Islet of Langerhans (tissue), 1 donor: ENCODE results near the gene TRMT44.
"Not testable (repeated sequence)": the region's sequence is repeated elsewhere in the genome, so short reads cannot be mapped to it uniquely, and the experiment has no call there.

Experiments used
- FAIRE-seq: peaks from one replicate; lab custom pipeline; 2011; peaks lifted over from hg19 to GRCh38; lab: Jason Lieb, UNC

TRMT44 gene

DNA sequence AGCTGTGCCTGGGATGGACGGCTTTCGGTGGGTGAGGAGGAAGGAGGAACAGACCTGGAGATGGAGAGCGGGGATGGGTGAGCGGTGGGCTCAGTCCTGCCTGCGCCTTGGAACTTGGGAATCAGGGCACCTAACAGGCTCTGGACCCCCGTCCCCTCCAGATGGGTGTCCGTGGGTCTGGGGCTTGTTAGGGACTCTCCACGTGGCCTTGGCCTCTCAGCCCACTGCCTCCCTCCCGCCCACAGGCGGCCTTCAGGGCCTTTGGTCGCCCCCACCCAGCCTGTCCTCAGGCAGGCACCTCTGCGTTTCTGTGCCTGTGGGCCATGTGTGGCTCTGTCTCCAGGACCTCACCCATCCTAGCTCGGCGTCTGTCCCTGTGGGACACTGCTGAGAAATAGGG lies 29.0 kb downstream of the TRMT44 start:
- FAIRE-seq, result no peak

DNA sequence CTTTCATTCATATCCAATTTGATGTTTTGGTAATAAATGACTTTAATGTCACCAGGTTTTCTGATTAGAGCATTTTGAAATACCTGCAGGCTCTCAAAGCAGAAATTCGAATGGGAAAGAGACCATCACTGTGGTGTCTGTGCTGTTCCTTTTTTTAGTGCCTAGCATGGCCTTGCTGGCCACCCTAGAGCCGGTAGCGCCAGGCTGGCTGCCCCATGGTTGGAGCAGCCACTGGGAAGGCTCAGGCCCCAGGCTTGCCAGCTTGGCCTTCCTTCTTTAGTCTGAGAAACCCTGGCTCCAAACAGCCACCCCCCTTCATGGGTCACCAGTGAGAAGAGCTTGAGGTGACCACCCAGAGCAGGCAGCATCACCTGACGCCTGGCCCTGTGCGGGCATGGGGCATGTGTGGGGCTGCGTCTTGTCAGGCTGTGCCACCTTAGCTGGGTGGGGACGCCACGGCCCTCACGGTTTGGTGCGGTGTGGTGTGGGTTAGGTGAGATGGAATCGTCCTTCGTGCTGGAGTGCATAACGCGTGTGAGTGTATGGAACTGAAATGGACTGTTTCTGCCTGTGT lies 30.0 kb downstream of the TRMT44 start:
- no peak for FAIRE-seq

DNA sequence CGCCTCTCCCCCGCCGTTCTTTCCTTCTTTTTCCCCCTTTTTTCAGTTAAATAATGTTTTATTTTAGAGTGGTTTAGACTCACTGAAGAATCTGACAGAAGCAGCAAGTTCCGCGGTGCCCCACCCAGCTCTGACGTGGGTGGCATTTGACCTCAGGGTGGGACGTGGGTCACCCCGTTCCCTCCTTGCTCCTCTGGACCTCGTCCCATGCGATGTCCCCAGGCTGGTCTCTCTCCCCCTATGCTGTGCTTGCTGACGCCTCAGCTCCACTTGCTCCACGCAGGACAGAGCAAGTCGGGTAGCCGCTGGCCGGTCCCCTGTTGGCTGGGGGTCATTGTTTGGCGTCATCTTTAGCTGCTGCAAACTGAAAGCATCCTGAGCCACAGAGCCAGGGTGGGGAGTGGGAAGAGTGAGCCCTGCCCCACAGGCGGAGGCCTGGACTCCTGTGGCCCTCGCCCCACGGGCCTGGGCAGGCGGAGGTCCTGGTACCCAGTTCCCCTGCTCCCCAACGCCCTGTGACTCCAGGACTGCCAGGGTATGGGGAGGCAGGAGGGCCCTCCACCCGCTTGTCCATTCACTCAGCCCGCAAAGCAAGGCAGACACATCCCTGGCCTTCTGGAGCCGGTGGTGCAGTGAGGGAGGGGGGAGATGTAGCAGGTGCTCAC lies 30.8 kb downstream of the TRMT44 start:
- FAIRE-seq, result no peak

DNA sequence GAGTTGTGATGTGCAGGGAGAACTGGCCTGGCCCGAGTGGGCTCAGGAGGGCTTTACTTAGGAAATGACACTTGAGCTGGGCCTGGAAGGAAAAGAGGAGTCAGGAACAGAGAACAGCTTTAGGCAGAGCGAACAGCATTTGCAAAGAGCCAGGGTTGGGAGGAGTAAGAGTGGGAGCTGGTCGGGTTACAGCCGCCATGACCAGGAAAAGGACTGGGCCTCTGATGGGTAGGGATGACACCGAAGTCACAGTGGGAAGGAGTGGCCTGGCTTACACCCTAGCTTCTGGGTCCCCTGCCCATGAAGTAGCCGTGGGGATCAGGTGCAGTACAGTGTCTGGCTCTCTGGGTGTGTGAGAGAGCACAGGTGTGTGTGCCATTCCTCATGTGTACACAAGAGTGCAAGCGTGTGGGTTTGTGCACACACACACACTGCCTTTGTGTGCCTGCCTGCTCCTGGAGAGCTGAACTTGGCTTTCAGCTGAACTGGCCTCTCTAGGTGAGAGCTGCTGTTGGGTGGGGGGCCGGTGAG lies 31.6 kb downstream of the TRMT44 start:
- FAIRE-seq, result no peak

DNA sequence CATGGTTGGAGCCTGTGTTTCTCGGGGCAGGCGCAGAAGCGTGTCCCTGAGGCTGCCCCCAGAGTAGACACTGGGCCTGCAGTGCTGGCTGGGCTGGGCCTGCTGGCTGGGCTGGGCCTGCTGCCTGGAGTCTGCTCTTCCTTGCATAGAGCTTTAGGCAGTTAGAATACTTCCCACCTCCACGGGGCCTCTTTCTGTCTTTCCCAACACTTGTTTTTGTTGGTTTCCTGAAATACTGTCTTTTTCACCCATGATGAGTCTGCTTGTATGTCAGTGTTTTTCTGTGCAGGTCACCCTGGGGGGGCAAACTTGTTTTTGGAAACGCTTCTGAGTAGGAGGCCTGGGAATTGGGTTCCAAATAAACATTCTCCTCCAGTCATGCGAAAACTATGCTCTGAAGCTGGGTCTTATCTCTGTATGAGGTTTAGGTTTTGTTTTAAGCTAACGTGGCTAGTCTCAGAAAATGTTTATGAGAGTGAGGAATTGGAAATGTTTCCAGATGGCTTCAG lies 32.2 kb downstream of the TRMT44 start:
- FAIRE-seq, result no peak

DNA sequence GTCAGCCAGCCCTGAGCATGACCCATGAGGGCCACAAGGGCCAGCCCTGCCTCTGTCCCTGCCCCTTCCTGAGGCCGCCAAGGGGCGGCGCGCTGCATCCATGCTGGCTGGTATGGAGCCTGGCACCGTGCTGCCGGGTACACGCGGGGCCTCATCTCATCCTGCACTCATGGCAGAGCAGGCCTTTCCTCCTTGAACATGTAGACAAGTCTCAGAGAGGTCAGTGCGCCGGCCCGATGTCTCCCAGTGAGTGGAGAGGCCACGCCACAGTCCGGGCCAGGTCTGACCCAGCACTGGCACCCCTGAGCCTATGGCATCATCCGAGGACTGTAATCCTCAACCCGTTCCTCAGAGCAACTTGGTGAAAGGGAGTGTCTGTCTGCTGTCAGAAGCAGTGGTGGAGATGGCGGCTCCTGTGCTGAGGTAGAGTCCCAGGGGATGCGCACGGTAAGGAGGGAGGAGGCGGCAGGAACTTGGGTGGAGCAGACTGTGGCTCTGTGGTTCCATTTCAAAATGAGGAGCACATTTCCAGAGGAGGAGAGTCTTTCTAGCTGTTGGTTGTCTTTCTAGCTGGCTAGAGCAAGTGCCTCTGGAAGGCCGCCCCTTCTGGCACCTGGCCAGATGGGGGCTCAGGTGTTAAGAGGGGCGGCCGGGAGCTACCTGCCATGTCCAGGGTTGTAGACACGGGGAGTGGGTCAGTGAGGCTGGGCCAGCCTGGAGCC lies 32.8 kb downstream of the TRMT44 start:
- FAIRE-seq, result no peak

DNA sequence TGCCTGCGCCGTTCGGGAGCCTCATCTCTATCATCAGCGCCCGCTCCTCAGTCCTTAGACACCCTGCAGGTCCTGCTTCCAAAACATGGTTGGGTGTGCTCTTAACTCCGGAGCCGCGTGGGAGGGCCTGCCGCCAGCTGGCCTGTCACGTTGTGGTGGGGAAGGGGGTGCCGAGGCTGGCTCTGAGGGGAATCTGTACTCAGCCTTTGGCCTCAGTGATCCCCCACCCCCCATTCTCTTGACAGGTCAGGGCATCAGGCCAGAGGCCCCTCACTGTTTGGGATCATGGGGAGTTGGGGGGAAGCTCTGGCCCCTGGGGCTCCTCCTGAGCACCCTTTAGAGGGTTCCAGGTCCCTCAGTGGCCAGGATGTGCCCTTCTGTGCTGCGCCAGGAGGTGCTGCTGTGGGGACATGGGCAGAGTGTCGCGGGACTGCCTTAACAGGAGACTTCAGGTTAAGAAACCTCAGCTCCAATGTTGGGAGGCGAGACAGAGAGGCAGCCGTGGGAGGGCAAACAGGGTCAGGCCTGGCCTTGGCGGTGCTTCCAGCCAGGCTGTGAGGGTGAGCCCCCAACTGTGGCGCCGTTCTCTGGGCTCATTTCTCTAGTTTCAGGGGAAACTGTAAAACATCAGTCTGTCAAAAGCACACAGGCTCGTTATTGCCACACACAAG lies 33.5 kb downstream of the TRMT44 start:
- no peak for FAIRE-seq

DNA sequence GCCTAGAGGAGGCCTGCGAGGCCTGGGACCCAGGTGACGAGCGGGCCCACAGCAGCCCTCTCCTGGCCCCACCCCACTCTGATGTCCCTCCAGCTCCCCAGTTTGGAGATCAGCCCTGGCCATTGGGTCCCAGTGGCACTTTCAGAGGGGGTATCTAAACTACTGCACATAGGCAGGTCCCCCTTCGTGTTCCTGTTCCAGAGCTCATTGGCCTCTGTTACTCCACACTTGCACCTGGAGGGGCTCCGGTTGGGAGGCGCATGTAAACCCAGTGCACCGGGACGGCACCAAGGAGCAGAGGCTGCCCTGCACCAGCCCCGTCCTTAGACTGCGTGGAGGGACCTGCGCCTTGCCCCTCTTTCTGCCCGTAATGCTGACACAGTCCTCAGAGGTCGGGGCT lies 34.3 kb downstream of the TRMT44 start:
- no peak for FAIRE-seq

DNA sequence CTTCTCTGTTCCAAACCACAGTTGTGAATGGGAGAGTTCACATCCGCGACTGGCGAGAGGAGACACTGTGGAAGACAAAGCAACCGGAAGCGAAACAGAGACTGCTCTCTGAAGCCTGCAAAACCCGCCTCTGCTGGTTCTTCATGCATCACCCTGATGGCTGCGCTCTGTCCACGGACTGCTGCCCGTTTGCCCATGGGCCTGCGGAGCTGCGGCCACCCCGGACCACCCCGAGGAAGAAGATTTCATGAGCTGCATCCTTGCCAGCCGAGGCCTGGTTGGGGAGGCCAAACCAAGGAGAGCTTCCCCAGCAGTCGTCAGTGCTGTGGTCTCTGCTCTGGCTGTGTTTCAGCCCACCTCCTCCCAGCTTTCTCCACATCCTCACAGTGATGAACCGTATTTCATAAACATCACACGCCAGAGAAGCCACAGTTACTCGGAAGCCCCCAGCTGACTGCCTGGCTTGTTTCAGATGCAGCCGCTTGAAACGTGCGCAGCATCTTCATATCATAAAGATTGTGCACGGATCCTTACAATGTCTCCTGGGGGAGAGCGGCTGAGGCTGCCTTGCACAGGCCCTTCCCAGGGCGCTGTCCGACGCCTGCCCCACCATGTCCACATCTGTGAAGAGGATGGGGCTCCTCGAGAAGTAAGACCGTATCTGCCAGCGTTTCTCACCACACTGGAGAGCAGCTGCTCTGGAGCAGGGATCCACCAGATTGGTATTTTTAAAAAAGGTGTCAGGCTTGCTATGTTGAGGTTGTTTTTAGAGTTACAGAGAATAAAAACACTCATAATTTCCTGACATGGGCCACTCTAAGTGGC lies 35.4 kb downstream of the TRMT44 start:
- FAIRE-seq, result no peak

DNA sequence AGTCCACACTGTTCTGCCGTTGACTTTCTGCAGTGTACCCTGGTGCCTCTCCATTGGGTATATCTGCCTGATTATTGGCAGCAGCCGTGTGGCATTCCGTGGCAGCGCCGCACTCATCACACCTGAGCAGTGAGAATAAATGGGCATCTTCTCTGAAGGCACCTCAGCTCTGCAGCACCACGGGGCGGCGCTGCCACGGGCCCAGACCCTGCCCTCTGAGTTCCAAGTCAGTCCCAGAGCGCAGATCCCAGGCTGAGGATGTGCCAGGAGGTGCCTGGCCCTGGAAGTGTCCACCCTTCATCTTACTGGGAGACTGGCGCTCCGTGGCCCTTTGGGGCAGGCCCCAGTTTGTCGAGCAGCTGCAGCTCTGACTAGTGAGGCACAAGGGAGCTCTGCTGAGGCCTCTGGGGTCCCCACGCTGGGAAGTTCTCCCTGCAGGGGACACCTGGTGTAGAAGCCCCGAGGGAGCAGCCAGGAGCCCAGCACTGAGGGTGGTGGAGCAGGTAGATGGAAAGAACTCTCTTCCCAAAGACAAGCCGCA lies 36.6 kb downstream of the TRMT44 start:
- no peak for FAIRE-seq

DNA sequence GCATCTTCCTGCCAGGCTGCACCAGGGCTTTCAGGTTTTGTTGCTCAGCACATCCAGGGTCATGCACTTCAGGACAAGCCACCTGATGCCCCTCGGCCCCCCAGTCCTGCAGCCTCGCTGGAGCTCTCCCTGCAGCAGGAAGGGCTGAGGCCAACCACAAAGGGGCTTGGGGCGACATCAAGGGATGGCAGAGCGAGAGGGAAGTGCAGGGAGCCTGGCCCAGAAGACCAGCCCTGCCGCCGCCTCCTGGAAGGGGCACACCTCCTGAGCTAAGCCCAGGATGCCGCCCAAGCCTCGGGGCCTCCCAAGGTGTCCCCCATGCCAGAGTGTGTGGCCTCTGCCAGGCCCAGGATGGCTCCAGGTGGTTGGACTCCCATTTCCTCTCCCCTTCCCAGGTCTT lies 37.1 kb downstream of the TRMT44 start:
- no peak for FAIRE-seq

DNA sequence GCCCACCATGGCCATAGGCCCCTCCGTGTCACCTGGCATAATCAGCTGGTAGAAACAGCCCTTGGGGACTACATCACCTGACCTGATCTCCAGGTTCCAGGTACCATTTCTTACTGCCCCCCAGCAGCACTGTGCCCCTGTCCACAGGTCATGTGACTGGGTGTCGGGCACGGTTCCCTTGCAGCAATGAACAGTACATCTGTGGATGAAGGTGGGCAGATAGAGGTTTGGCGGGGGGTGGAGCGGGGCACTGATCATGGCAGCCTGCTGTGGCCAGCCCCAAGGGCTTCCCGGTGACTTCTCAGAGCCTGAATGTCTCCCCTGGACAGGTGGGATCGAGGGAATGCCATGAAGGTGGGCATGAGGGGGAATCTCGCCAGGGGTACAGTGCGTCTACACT lies 37.8 kb downstream of the TRMT44 start:
- FAIRE-seq, result no peak

DNA sequence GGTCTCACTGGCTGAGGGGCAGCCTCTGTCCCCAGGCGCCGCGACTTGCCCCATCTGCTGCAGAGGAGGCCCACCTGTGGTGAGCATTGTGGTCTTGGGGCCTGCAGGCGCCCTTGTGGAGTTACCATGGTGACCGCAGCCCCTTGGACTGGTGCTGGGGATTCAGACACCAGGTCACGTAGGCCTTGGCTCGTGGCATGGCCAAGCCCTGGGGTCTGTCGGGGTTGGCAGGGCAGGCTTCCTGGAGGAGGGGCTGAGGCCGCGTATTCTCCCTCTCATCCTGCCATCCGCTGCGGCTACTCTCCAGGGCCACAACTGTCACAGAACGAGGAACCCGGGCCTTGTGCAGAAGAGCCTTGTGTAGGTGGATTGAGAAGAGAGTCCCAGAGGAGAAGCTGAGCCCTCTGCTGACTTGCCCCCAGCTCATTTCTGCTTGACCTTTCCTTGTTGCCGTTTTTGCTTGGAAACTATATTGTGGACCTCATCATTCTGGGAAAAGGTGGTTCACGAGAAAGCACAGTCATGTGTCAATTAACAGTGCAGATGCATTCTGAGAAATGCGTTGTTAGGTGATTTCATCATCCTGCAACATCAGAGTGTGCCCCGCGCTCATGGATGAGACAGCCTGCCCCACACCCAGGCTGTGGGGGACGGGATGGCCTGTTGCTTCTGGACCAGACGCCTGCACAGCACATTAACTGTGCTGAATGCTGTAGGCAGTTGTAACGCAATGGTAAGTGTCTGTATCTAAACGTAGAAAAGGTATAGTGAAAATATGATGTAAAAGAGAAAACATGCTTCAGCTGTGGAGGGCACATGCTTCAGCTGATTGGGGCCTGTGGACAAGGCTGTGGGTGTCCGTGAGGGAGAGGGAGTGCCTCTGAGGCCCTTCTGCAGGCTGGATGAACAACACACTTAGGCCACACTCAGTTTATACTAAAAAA lies 38.5 kb downstream of the TRMT44 start:
- FAIRE-seq, result no peak

DNA sequence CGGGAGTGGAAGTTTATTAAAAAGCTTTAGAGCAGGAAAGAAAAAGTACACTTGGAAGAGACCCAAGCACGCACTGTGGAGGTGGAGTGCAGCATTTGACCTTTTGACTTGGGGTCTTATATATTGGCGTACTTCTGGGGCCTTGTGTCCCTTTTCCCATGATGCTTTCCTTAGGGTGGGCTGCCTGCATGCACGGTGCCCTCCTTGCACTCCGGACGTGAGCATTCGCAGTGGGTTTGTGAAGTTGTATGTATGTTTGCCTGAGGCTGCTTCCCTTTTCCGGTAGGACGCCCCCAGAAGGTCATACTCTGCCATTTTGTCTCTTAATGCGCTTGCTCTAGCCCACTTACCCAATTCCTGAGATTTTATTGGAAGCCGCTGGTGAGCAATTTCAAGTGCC lies 39.6 kb downstream of the TRMT44 start:
- no peak for FAIRE-seq

DNA sequence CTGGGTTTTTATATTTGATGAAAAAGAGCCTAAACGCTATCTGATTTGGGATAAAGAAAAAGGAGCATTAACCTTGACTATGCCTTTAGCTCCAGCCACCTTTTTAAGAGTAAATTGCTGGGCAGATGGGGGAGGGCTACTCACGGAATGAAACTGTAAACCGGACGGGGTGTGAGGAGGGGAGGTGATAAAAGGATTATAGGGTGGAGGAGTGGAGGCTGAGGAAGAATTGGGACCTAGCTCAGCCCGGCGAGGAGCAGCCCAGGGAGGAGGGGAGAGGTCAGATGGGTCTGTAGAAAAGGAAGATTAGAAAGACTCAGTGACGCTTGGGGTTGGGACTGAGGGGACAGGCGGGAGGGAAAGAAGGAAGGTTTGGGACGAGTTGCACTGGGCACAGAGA lies 46.1 kb downstream of the TRMT44 start:
- FAIRE-seq, result not testable (repeated sequence)

DNA sequence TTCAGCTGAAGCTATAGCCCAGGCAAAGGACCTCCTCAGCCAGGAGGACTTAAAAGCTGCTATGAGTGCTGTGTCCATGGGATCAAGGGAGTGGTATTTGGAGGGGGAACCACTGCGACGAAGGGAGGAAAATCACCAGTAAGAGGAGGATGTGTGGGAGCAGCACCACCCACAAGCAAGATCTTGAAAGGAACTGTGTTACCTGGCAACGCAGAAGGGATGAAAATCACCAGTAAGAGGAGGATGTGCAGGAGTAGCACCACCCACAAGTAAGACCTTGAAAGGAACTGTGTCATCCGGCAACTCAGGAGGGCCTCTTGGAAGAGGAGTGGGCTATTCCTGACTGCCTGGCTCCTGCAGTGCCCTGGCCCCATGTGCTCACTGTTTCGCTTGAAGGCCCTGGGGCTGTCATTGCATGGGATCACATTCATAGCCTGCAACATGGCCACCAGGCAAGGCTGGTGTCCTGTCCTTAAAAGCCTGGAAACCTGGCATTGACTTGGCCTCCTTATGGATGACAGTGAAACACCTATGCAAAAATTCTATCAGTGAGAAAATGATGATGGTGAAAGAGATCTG lies 48.3 kb downstream of the TRMT44 start:
- no peak for FAIRE-seq

DNA sequence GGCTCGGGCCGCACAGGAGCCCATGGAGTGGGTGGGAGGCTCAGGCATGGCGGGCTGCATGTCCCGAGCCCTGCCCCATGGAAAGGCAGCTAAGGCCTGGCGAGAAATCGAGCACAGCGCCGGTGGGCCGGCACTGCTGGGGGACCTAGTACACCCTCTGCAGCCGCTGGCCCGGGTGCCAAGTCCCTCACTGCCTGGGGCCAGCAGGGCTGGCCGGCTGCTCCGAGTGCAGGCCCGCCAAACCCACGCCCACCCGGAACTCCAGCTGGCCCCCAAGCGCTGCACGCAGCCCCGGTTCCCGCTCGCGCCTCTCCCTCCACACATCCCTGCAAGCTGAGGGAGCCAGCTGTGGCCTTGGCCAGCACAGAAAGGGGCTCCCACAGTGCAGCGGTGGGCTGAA lies 50.9 kb downstream of the TRMT44 start:
- FAIRE-seq, result not testable (repeated sequence)

DNA sequence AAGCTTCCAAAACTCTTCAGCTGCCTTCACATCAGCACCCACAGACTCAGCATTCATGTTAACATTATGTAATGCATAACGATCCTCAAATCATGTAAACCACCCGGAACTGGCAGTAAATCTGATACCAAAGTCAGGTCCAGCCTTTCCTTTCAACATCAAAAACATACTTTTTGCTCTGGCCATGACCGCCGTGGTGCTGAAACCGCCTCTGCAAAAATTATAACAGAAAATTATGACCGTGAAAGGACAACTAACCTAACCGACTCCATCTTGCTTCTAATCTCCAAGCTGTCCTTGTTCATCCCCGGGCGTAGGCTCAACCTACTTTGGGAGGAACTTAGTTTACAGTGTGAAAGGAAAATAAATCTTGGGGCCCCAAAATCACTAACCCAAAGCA lies 51.6 kb downstream of the TRMT44 start:
- no peak for FAIRE-seq

DNA sequence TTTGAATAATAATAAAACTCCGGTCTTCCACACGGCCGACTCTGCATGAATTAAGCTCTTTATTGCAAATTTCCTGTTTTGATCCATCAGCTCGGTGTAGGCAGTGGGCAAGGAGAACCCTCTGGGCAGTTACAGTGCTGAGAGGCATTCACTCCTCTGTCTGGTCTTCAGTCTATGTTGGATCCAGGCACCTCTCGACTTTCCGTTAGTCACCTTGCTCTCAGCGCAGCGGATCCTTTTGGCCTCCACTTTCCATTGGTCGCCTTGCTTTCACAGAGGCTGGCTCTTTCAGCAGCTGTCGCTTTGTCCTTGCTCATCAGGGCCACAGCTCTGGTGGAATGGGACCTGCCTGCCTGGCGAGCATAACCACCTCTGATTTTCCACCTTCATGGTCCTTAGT lies 52.9 kb downstream of the TRMT44 start:
- FAIRE-seq, result no peak

DNA sequence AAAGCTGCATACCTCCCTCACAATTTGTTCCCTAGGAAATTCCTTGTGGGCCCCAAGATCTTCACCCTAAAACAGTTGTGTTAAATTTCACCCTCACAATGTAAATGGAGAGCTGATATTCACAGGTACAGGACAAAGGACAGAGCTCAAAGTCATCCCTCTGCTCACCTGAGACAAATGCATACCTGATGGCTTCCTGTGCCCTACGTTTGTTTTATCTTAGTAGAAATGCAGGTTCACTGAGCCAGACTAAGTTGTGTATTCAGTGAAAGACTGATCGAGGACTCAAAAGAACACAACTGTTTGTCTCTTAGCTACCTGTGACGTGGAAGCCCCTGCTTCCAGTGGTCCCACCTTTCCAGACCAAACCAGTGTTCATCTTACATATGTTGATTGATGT lies 53.6 kb downstream of the TRMT44 start:
- FAIRE-seq, result no peak
